Thymus (tissue), 11 donors: Measurements from ENCODE around the gene DYRK1A. TPM values are rescaled to one million over a fixed set of nuclear protein-coding genes. Genes with fewer than 3 reads are reported as not detected.
A peak's percentile ranks its signal among the peaks of the same experiment; 100 is the strongest.

ENCODE experiments used
- DNase-seq, 9 donors: peaks; one replicate each; pipeline ENCODE4 v3.0.0-alpha.2; 2013; ENCODE audit warnings: low spot score in 9 of 9, low read depth in 6 of 9, missing footprints in 1 of 9
- H3K27ac ChIP-seq, 2 donors: one replicate each; pipeline ENCODE4 v1.5.1; 2013; ENCODE audit warnings: control low read depth in 1 of 2, low read depth in 1 of 2, low read length in 1 of 2, mild to moderate bottlenecking in 1 of 2, moderate library complexity in 1 of 2
- H3K27me3 ChIP-seq, 2 donors: one replicate each; pipeline ENCODE4 v1.5.1; 2013; ENCODE audit warnings: low read length in 1 of 2; ENCODE audit not compliant: control insufficient read depth in 2 of 2, insufficient read depth in 1 of 2
- H3K36me3 ChIP-seq, 2 donors: one replicate each; pipeline ENCODE4 v1.5.1; 2013; ENCODE audit warnings: low read length in 1 of 2, mild to moderate bottlenecking in 1 of 2, moderate library complexity in 1 of 2; ENCODE audit not compliant: control insufficient read depth in 2 of 2, insufficient read depth in 2 of 2
- H3K4me1 ChIP-seq, 2 donors: one replicate each; pipeline ENCODE4 v1.5.1; 2013; ENCODE audit warnings: low read length in 2 of 2; ENCODE audit not compliant: control insufficient read depth in 2 of 2, insufficient read depth in 2 of 2
- H3K4me3 ChIP-seq, 2 donors: one replicate each; pipeline ENCODE4 v1.5.1; 2013; ENCODE audit warnings: low read length in 2 of 2, control low read depth in 1 of 2, mild to moderate bottlenecking in 1 of 2
- H3K9me3 ChIP-seq, 2 donors: one replicate each; pipeline ENCODE4 v1.5.1; 2013; ENCODE audit warnings: low read length in 1 of 2, mild to moderate bottlenecking in 1 of 2; ENCODE audit not compliant: control insufficient read depth in 2 of 2, insufficient read depth in 1 of 2
- WGBS: extraction: QIAGEN DNeasy Blood & Tissue Kit; methylation state at CpG from one replicate; pipeline ENCODE4 v1.1.7; 2013; 5-methylcytosine and 5-hydroxymethylcytosine counted together
- polyA plus RNA-seq: library from polyadenylated mRNA; stranded (reverse); fragments of 200-250 nt; gene quantifications from one replicate; pipeline ENCODE4 v1.2.3, GENCODE V29; 2013
- total RNA-seq: library from RNA; stranded (reverse); fragments of 120-200 nt; gene quantifications from one replicate; pipeline ENCODE4 v1.2.4, GENCODE V29; 2013
- donor health status: healthy.

Gene DYRK1A
- total and polyA plus RNA-seq, 2 donors, result 53.3 to 64.7 TPM

DNA sequence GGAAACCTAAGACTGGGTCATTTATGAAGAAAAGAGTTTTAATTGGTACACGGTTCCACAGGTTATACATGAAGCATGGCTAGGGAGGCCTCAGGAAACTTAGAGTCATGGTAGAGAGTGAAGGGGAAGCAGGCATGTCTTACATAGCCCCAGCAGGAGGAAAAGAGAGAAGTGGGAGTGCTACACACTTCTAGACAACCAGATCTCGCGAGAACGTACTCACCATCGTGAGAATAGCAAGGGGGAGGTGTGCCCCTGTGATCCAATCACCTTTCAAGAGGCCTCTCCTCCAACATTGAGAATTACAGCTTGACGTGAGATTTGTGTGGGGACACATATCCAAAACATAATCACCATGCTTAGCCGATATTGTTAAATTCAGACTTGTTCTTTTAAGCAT is 62.8 kb downstream of the DYRK1A start:
- H3K9me3 ChIP-seq, result no peaks in the 10 kb centered on the region
- WGBS, result 85% methylated on average over 7 of the region's 7 CpGs
- H3K4me1 ChIP-seq, result peaks cover 12 to 19% of the 10 kb centered on the region in 2 donors
- H3K4me3 ChIP-seq, result no peak overlapping the region
- no peak for DNase-seq
- peak overlapping the region in 1 of 2 donors; percentile 4 for H3K27ac ChIP-seq
- H3K27me3 ChIP-seq, result no peaks in the 10 kb centered on the region
- peaks cover 3 to 18% of the 10 kb centered on the region in 2 donors for H3K36me3 ChIP-seq

DNA sequence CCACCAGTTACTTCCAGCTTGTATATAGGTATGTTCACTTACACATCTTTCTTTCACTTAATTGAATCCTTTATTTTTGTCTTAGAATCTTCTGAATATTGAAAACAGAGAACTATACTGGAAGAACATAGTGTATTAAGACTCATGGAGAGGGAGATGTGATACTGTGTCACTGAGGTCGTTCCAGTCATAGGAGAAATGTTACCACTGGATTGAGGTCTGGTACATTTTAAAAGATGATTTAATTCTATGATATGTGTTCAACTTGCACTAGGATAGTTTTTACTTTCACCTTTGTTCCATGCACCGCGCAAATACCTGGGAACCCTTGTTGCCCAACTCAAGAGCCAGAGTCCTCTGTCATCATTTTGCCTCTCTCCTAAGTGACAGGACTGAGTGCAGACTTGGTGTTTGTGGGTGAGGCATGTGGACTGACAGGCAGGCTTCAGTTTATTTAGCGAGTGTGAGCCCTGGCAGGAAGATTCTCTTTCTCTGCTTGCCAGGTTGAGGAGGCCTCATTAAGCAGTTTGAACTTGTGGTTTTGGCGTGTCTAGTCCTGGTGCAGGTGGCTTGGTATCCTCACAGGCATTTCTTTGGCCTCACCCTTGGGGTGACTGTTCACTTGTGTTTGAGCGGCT is 63.7 kb downstream of the DYRK1A start:
- DNase-seq, result peak in 8 of 9 donors; percentile 23 to 78 (median 45)
- peaks cover 3 to 16% of the 10 kb centered on the region in 2 donors for H3K36me3 ChIP-seq
- WGBS, result 37% methylated on average over 6 of the region's 6 CpGs
- H3K4me3 ChIP-seq, result no peak overlapping the region
- no peaks in the 10 kb centered on the region for H3K27me3 ChIP-seq
- no peaks in the 10 kb centered on the region for H3K9me3 ChIP-seq
- H3K27ac ChIP-seq, result peak overlapping the region; percentile 67 to 82
- H3K4me1 ChIP-seq, result peaks cover 12 to 21% of the 10 kb centered on the region in 2 donors

DNA sequence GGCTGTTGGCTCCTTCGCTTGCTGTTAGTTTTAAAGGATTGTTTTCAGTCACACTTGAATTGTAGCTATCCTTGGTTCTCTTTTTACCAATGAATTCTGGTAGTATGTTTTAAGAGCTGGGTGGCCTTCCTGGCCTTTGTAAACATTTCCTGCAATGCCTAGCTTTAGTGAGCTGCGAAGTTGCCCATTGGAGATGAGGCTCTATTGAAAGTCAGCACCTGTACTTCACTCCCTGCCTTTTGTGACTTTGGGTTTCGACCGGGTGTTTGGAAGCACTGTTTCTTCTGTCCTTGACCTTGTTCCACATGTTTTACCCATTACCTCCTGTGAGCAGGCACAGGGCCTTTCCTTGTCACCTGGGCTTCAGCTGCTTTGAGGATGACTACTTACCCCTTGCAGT is 64.7 kb downstream of the DYRK1A start:
- peaks cover 0 to 12% of the 10 kb centered on the region in 2 donors for H3K36me3 ChIP-seq
- peak in 1 of 9 donors; percentile 44 for DNase-seq
- peak overlapping the region in 1 of 2 donors; percentile 7 for H3K4me3 ChIP-seq
- peaks cover 12 to 24% of the 10 kb centered on the region in 2 donors for H3K4me1 ChIP-seq
- H3K9me3 ChIP-seq, result no peaks in the 10 kb centered on the region
- peak overlapping the region; percentile 46 to 82 for H3K27ac ChIP-seq
- WGBS, result 45% methylated on average over 4 of the region's 4 CpGs
- H3K27me3 ChIP-seq, result no peaks in the 10 kb centered on the region

DNA sequence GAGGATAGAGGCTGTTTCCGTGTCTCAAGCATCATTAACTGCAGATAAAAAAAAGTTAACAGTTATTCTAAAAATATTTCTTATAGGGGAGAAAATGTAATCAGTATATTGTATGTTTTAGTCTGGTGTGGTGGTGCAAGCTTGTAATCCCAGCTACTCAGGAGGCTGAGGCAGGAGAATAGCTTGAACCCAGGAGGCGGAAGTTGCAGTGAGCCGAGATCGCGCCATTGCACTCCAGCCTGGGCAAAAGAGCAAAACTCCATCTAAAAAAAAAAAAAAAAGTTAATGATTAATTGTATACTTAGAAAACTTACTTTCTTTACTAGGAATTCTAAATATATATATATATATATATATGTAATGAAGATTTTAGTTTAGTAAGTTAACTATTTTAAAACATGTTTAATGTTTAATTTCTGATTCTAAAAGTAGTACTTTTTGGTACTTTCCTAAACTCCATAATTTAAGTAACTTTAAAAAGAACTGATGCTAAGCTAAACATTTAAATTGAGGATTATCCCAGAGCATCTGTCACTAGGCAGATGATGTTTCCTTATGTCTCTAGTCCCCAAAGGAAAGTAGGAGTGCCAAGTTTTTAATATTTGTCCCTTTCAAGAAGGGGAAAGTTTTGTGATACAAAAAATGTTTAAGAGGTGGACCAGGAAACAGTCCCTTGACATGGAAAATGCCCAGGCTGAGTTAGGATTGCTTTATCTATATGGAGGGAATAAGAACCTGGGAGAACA is 66.3 kb downstream of the DYRK1A start:
- H3K9me3 ChIP-seq, result no peaks in the 10 kb centered on the region
- no peak for DNase-seq
- H3K27me3 ChIP-seq, result no peaks in the 10 kb centered on the region
- H3K4me1 ChIP-seq, result peaks cover 12 to 25% of the 10 kb centered on the region in 2 donors
- peaks cover 0 to 10% of the 10 kb centered on the region in 2 donors for H3K36me3 ChIP-seq
- 100% methylated on average over 5 of the region's 5 CpGs for WGBS
- no peak overlapping the region for H3K27ac ChIP-seq
- H3K4me3 ChIP-seq, result no peak overlapping the region

DNA sequence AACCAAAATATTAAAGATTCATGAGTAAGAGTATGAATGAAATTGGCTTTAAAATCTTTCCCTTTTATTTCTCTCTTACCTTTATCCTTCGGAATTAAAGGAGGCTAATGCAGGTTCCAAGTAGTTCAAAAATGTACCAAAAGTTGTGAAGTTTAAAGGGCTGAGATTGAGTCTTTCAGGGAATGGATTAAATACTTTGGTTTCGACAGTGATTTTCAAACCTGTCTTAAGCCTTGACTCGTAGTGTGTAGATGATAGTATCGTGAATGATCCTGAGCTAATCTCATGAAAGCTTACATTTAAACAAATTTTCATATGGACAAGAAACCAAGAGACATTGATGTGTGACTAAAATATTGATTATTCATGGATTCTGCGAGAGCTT is 66.9 kb downstream of the DYRK1A start:
- DNase-seq, result no peak
- no peaks in the 10 kb centered on the region for H3K9me3 ChIP-seq
- 97% methylated on average over 5 of the region's 5 CpGs for WGBS
- H3K36me3 ChIP-seq, result peaks cover 0 to 10% of the 10 kb centered on the region in 2 donors
- no peaks in the 10 kb centered on the region for H3K27me3 ChIP-seq
- no peak overlapping the region for H3K4me3 ChIP-seq
- H3K27ac ChIP-seq, result no peak overlapping the region
- peaks cover 12 to 25% of the 10 kb centered on the region in 2 donors for H3K4me1 ChIP-seq

DNA sequence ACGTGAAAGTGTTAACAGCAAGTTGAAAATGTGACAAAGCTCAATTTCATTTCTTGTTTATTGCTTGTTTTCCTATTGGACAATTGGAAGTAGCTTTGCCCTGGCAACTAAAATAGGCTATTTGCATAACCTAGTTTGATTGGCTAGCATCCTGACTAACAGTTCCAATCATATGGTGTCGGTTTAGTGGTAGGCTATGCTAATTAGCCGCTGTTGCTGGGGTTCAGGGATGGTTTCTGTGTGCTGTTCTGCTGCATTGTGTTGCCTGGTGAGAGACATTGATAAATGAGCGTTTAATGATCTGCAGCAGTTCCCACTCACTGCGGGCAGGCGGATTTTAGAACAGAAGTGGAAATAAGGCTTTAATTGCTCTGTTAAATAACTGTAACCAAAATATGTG is 68.5 kb downstream of the DYRK1A start:
- H3K4me3 ChIP-seq, result peak overlapping the region in 1 of 2 donors; percentile 26
- WGBS, result 13% methylated on average over 6 of the region's 6 CpGs
- no peaks in the 10 kb centered on the region for H3K27me3 ChIP-seq
- no peaks in the 10 kb centered on the region for H3K9me3 ChIP-seq
- peaks cover 9 to 19% of the 10 kb centered on the region in 2 donors for H3K4me1 ChIP-seq
- peak overlapping the region; percentile 58 to 82 for H3K27ac ChIP-seq
- DNase-seq, result peak; percentile 59 to 94 (median 80)
- H3K36me3 ChIP-seq, result peaks cover 0 to 6% of the 10 kb centered on the region in 2 donors

DNA sequence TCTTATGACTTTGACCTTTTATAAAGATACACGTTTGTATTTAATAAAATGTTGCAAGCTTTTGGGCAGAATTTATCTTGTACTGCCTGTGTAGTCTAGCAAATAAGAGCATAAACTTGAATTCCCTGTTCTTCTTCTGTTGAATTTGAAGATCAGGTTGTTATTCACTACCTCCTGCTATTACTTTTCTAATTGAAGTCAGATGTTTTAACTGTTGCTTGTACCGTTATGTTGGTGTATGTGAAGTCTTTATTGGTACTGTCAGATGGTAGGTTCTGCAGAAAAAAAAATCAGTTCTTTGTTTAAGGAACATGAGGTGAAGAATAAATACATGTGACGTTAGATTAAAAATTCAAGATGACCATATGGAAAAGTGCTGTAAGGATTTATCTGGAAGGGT is 69.1 kb downstream of the DYRK1A start:
- DNase-seq, result peak in 1 of 9 donors; percentile 29
- Histone ChIP-seq H3K36me3 (peaks cover 0 to 6% of the 10 kb centered on the region in 2 donors), H3K9me3 (no peaks in the 10 kb centered on the region), H3K27ac (peak overlapping the region in 1 of 2 donors; percentile 82), H3K27me3 (no peaks in the 10 kb centered on the region), H3K4me3 (peak overlapping the region in 1 of 2 donors; percentile 26), H3K4me1 (peaks cover 7 to 14% of the 10 kb centered on the region in 2 donors)
- WGBS, result 36% methylated on average over 3 of the region's 3 CpGs

DNA sequence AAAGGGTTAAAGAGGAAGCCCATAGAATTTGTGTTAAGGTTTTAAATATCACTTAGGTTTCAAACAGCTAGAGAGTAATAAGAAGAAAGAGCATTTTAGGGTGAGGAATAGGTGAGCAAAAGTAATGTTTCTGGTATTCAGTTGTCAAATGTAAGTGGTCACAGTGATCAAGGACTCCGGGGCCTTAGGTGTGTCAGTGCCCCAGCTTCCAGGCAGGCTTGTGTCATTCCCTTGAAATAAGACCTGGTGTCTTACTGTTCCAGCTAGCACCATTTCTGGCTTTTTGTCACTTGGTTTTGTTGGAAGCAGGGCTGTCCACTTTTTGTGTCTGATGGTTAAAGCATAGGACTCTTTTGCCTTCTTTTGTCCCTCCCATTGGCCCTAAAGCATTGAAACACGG is 69.6 kb downstream of the DYRK1A start:
- Histone ChIP-seq H3K27me3 (no peaks in the 10 kb centered on the region), H3K4me1 (peaks cover 3 to 9% of the 10 kb centered on the region in 2 donors), H3K4me3 (peak overlapping the region in 1 of 2 donors; percentile 26), H3K27ac (peak overlapping the region in 1 of 2 donors; percentile 82), H3K36me3 (peaks cover 0 to 6% of the 10 kb centered on the region in 2 donors), H3K9me3 (no peaks in the 10 kb centered on the region)
- DNase-seq, result no peak
- 91% methylated on average over 2 of the region's 2 CpGs for WGBS

DNA sequence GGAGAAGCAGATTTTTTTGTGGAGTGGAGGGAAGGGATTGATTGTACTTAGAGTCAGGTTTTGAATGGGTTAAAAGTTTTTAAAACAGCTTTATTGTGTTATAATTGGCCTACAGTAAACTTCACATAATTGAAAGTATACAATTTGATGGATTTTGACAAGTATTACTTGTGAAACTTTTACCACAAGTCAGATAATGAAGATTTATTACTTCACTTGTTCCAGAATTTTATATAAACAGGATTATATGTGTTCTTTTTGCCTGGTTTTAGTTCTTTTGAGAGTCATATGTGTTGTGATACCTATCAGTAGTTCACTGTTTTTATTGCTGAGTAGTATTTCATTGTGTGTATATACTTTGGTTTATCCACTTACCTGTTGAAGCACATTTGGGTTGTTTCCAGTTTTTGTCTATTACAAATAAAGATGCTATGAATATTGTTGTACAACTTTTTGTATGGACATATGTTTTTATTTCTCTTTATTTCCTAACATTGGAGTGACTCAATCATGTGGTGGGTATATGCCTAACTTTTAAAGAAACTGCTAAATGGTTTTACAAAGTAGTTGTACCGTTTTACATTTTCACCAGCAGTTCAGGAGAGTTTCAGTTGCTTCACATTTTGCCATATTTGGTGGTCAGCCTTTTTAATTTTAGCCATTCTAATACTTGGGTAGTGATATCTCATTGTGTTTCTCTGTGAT is 71.0 kb downstream of the DYRK1A start:
- no peaks in the 10 kb centered on the region for H3K27me3 ChIP-seq
- 89% methylated on average over 1 of the region's 1 CpG for WGBS
- H3K4me1 ChIP-seq, result peaks cover 0 to 6% of the 10 kb centered on the region in 2 donors
- no peaks in the 10 kb centered on the region for H3K9me3 ChIP-seq
- DNase-seq, result no peak
- no peak overlapping the region for H3K27ac ChIP-seq
- peaks cover 0 to 4% of the 10 kb centered on the region in 2 donors for H3K36me3 ChIP-seq
- H3K4me3 ChIP-seq, result no peak overlapping the region
